MM.1S (cell line): ENCODE results near the gene NARF.
"Not testable (repeated sequence)": the region's sequence is repeated elsewhere in the genome, so short reads cannot be mapped to it uniquely, and the experiment has no call there.

Experiments used
- CTCF ChIP-seq: fragments of 300-600 bp; sonication (generic); IDR thresholded peaks from 2 replicates; pipeline ENCODE4 v1.5.1; 2016; ENCODE audit warnings: antibody characterized with exemption, low read length, mixed read lengths
- EZH2 ChIP-seq: fragments of 300-600 bp; sonication (generic); optimal IDR thresholded peaks from 2 replicates; pipeline ENCODE3; 2017; ENCODE audit warnings: low read depth, mild to moderate bottlenecking, antibody characterized with exemption, low read length, mixed read lengths
- EZH2phosphoT487 ChIP-seq: fragments of 300-600 bp; sonication (generic); IDR thresholded peaks from 2 replicates; pipeline ENCODE4 v1.6.1; 2018; ENCODE audit warnings: antibody characterized with exemption, low read length

GRCh38 chr17:82453151-82453550 is 5.4 kb upstream of the NARF start:
- TF ChIP-seq CTCF, EZH2, EZH2phosphoT487: not testable (repeated sequence)
